HG03159 (cell line): ENCODE results near the gene PDE11A.
"Not testable (repeated sequence)": the region's sequence is repeated elsewhere in the genome, so short reads cannot be mapped to it uniquely, and the experiment has no call there.

Source experiments
- ATAC-seq: cut with Tn5 transposase; IDR thresholded peaks from one replicate; pipeline ENCODE4 v1.9.1; 2021; ENCODE audit warnings: mild to moderate bottlenecking, moderate library complexity; ENCODE audit not compliant: unreplicated experiment

The PDE11A gene

GRCh38 chr2:177887722-177888121, 184.9 kb downstream of the PDE11A start:
- no peak for ATAC-seq

GRCh38 chr2:177886824-177887223, 185.8 kb downstream of the PDE11A start:
- no peak for ATAC-seq

DNA sequence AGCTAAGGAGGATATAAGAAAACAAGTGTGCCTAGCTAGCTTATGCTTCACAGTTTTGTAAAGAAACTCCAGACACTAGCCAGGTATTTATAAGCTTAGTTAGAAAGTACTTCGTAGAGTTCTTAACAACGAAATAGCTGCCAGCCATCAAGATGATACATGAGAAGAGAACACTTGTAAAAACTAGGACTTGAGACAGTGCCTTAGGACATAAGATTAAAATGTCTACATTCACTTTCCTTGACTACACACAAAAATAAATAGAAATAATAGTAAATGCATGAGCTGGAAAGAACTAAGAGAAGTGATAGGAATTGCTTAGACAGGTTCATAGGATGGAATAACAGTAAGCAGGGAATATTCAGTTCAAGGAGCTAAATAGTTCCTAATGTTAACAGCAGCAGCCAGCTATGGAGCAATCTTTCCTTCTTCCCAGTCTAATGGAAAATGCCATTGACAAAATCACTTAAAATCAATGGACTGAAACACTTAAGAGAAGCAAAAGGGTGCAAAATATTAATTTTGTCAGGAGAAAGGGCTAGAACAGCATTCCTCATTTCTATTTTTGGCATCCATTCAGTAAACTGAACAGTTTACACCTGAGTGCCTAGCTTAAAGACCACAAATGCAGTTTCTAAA, 186.6 kb downstream of the PDE11A start:
- no peak for ATAC-seq

DNA sequence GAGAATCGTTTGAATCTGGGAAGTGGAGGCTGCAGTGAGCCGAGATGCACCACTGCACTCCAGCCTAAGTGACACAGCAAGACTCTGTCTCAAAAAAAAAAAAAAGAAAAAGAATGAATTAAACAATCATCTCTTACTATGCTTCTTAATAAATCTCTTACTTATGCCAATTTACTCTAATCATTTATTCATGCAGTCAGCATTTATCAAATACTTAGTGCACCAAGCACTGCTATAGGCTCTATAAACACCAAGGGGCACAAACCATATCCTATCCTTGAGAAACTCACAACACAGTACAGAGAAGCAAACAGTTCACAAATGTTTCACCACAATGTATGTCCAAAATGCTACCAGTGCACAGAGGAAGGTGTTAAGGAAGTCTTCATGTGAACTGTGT, 189.4 kb downstream of the PDE11A start:
- no peak for ATAC-seq

GRCh38 chr2:177882501-177882900, 190.1 kb downstream of the PDE11A start:
- no peak for ATAC-seq

DNA sequence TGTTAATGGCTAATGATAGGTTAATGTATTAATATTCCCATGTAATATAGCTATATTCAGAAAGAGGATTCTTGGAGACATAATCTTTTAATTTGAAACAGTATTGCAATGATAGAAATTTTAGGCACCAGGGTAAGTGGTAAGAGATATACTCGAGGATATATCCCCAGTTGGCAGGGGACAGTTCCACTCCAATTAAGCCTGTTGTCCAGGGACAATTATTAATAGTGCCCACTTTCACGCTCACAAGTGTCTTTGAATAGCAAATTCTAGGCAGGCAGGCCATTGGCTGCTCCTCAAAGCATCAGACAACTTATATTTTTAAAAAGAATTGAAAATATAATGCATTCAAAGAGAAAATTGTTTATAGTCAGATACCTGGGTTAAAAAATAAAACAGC, 190.7 kb downstream of the PDE11A start:
- ATAC-seq: no peak

GRCh38 chr2:177881008-177881747, 191.4 kb downstream of the PDE11A start:
- ATAC-seq: no peak

GRCh38 chr2:177880285-177880684, 192.3 kb downstream of the PDE11A start:
- ATAC-seq: no peak

GRCh38 chr2:177876950-177877349, 195.6 kb downstream of the PDE11A start:
- ATAC-seq: no peak

DNA sequence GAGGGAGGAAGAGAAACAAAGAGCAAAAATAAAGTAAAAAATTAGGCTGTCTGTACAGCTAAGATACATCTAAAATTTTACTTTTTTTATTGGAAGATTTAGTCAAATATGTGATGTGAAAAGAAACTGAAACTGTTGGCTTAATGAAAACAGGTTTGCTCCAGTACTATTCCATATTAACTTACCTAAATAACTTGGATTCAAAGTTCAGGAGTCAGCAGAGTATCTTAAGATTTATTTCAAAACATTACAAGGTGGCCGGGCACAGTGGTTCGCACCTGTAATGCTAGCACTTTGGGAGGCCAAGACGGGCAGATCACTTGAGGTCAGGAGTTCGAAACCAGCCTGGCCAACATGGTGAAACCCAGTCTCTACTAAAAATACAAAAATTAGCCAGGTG, 197.9 kb downstream of the PDE11A start:
- no peak for ATAC-seq

- no peak for ATAC-seq
Measured at GRCh38 chr2:177873915-177874314, 198.7 kb downstream of the PDE11A start.

DNA sequence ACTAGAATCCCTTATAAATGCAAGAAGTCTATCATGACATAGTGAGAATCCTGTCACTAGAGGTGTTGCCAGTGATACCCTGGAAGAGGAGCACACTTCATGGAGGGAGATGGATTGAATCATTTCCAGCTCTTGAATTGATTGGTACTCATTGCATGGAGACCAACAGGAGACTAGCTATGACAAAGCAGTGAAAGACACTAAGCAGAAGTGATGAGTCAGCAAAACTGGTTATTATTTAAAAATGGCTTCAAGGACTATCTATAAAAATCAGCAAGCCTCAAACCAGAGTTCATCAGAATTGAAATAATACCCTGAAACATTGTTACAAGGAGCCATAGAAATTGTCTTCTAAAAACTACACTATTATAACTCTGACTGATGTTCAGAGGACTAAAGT, 200.3 kb downstream of the PDE11A start:
- no peak for ATAC-seq

GRCh38 chr2:177869912-177870311, 202.7 kb downstream of the PDE11A start:
- ATAC-seq: no peak

DNA sequence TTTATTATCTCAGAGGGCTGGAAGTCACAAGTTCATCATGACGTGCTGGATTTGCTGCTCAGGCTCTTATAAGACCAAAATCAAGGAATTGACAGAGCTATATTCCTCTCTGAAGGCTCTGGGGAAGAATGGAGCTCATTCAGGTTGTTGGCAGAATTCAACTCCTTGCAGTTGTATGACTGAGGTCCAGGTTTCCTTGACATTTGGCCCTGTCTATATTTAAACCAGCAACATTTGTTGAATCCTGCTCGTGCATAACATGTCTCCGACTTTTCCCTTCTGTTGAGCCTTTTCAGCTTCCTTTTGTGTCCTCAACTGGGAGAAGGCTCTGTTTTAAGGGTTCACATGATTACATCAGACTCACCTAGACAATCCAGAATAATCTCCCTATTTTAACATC, 203.4 kb downstream of the PDE11A start:
- no peak for ATAC-seq

DNA sequence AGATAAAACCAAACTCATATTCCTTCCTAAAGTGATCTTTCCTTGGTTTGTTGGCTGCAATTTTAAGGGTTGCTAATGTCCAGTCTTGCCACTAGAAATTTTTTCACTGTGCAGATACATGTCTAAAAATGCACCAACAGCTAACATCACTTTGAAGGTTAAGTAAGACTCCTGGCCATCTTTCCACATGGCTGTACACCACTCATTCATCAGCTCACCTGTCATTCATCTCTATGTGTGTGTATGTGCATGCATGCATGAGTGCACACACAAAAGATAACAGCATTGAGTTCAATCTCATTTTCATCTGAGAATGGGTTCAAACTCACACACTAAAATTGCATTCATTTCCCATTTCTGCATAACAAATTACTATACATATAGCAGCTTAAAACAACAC, 203.8 kb downstream of the PDE11A start:
- ATAC-seq: no peak

- ATAC-seq: no peak
Measured at GRCh38 chr2:177857538-177857937, 215.0 kb downstream of the PDE11A start.

DNA sequence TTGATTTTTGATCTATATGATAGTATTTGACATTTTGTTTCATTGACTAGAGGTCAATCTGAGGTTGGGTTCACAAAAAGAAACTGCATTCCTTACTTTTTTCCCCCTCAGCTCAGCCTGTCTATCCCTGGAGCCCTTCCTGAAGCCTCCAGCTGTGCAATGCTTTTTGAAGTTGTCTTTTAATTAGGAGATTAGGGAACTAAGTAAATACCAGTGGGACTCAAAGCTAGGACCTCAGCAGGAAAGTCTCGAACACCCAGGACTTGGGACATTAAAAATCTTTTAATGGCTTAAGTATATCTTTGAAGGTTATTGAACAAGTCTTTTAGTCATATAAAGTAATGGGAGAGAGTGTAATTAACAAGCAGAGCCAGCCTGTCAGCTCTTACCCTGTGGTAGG, 220.2 kb downstream of the PDE11A start:
- no peak for ATAC-seq

DNA sequence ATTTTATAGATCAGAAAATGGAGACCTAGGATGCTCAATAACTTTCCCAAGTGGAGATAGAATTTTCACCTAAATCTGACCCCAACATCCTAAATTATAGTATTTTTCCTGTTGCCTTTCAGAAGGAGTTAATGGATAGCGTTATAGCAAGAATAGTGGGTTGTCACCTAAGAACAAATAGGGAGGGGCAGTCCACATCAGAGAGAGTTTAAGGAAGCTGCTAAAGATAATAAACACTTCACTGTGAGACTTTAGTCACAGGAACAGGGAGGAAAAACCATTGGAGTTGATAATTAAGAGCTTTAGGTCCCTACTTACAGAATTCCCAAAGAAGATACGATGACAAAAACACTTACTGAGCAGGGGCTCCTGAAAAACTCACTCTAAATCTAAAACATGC, 229.4 kb downstream of the PDE11A start:
- no peak for ATAC-seq

GRCh38 chr2:177842243-177842642, 230.3 kb downstream of the PDE11A start:
- ATAC-seq: no peak

DNA sequence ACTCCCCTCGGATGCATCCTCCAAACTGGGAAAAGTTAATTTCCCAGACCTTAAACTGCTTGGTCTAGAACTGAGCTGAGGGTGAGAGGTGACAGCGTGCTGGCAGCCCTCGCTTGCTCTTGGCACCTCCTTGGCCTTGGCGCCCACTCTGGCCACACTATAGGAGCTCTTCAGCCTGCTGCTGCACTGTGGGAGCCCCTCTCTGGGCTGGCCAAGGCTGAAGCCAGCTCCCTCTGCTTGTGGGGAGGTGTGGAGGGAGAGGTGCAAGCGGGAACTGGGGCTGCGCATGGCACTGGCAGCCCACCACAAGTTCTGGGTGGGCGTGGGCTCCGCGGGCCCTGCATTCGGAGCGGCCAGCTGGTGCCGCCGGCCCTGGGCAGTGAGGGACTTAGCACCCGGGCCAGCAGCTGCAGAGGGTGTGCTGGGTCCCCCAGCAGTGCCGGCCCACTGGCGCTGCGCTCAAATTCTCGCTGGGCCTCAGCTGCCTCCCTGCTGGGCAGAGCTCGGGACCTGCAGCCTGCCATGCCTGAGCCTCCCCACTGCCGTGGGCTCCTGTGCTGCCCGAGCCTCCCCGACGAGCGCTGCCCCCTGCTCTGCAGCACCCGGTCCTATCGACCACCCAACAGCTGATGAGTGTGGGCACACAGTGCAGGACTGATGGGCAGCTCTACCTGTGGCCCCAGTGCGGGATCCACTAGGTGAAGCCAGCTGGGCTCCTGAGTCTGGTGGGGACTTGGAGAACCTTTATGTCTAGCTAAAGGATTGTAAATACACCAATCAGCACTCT, 237.0 kb downstream of the PDE11A start:
- not testable (repeated sequence) for ATAC-seq

GRCh38 chr2:177832611-177833433, 239.8 kb downstream of the PDE11A start:
- no peak for ATAC-seq
